GM18498 (cell line): ENCODE results near the gene RAB10.
"Not testable (repeated sequence)": the region's sequence is repeated elsewhere in the genome, so short reads cannot be mapped to it uniquely, and the experiment has no call there.

Experiments used
- ATAC-seq: cut with Tn5 transposase; IDR thresholded peaks from one replicate; pipeline ENCODE4 v1.9.1; 2021; ENCODE audit warnings: mild to moderate bottlenecking, moderate library complexity; ENCODE audit not compliant: unreplicated experiment

The RAB10 gene

DNA sequence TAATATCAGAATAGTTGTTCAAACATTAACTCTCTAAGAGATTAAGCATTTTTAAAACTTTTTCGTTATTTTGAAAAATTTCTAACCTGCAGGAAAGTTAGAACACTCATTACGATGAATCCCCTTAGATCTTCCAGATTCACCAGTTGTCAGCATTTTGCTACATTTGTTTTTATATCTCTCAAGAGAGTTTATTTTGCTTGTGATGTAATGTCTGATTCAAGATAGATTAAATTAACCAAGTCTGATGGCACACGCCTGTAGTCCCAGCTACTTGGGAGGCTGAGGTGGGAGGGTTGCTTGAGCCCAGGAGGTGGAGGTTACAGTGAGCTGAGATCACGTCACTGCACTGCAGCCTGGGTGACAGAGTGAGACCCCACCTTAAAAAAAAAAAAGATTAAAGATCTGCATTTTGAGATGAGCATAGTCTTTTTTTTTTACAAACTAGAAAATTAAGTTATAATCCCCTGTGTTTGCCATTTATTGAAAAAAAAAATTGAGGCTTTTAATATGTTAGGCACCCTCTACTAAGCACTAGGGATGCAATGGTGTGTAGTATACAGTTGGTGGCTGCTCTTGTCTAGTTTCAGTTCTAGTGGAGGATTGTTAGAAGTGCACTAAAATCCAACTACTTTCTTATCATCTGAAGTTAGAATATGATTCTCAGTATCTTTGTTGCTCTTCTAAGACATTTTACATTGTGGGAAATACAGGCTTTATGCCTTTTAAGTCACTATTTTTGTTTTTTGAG is 20.9 kb downstream of the RAB10 start:
- ATAC-seq = no peak

- ATAC-seq = no peak
These were observed 24.5 kb downstream of the RAB10 start for GRCh38 chr2:26058390-26058789.

DNA sequence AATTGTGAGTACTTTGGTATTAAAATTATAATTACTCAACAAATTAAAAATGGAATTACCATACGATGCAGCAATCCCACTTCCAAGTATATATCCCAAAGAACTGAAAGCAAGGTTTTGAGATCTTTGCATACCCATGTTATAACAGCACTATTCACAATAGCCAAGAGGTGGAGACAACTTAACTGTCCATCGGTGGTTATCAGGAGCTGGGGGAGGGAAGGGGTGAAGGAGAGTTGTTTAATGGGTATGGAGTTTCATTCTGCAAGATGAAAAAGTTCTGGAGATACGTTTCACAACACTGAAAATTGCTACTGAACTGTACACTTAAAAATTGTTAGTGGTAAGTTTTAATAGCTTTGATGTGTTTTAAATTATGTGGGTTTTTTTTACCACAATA is 25.7 kb downstream of the RAB10 start:
- no peak for ATAC-seq

DNA sequence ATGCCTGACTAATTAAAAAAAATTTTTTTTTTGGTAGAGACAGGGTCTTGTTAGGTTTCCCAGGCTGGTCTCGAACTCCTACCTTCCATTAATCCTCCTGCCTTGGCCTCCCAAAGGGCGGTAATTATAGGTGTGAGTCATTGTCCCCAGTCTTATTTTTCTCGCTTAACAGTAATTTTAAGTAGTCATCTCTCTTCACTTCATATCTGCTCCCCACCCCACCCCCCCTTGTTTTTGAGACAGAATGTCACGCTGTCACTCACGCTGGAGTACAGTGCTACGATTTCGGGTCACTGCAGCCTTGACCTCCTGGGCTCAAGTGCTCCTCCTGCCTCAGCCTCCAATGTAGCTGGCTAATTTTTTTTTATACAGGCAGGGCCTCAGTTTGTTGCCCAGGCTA is 27.7 kb downstream of the RAB10 start:
- ATAC-seq = no peak

DNA sequence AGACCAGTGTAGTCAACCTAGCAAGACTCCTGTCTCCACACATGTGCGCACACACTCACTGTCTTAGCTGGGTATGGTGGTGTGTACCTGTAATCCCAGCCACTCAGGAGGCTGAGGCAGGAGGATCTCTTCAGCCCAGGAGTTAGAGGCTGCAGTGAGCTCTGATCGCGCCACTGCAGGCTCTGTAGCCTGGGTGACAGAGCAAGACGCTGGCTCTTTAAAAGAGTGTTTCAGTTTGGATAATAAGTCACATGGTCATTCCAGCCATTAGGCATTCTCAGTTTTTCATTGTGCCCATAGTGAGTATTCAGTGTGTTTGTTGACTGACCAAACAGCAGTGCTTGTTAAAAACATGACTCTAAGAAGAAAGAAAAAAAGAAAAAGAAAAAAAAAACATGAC is 31.0 kb downstream of the RAB10 start:
- no peak for ATAC-seq

GRCh38 chr2:26067186-26067974 is 33.5 kb downstream of the RAB10 start:
- no peak for ATAC-seq

DNA sequence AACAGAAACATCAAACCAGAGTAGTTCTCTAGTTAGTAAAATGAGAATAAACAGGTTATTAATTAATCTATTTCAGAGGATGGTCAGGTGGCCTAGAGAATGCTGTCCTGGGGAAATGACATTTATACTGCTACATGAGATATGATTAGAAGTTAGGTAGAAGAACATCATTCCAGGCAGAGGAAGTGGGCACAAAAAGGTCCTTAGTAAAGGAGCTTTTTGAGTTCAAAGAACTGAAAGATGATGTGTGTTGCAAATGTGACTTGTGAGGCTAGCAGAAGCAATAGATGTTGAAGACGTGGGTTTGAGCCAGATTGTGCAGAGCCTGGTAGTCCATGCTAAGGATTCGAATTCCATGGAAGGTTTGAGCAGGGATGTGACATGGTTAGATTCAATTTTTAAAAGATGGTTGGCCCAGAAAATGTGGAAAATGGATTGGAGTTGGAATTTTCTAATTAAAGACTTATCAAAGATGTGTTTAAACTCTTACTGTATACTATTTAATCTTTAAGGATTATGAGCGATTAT is 34.2 kb downstream of the RAB10 start:
- no peak for ATAC-seq

GRCh38 chr2:26068602-26069298 is 34.9 kb downstream of the RAB10 start:
- ATAC-seq = peak; percentile 88

DNA sequence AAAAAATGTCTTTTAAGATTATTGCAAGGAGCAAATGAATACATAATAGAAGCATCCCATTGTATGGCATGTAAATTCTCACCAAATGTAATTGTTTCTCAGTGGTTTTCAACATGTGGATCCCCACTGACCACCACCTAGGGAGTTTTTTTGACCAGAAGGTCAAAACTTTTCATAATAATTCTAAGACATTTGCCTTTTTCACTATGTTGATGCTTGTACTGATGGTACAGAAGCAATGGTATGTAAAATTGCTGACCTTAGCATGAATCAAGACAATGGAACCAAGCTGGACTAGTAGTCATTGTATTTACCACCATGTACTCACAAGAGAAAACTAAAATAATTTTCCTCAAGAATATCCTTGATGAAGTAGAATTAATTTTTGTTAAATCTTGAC is 36.8 kb downstream of the RAB10 start:
- ATAC-seq = no peak

- no peak for ATAC-seq
These were observed 39.3 kb downstream of the RAB10 start for GRCh38 chr2:26072925-26073768.

DNA sequence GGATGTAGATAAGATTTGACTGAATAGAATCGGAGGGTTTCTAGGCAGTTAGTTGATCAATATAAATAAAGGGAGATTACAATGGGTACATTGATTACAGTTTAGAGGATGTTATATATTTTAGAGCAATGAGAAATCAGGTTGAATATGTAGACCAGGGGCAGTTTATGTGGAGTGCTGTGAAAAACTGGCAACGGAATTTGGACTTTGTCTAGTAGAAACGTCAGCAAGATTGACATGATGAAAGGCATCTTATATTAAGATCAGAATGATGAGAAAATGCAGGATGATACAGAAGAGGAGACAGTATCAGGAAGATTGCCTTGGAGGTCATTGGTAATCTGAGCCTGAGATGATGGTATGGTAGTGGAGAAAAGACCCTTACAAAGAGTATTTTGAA is 39.9 kb downstream of the RAB10 start:
- ATAC-seq = no peak

GRCh38 chr2:26074676-26075075 is 40.8 kb downstream of the RAB10 start:
- no peak for ATAC-seq

DNA sequence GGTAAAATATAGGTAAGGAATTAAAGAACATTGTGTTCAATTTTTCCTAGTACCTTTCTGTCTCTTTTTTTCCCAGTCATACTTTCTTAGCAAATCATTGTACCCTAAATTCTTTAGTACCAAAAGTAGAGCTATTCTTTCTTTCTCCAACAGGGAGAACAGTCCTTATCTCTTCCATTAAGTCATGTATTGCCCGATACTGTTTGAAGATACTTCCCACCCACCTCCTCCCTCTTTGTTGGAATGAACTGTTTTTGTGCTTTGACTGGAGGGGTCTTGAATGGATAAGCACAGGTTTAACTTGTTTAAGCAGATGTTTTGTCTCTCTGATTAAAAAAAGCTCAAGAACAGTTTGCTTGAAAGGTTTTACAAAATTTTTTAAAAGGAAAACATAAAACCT is 41.3 kb downstream of the RAB10 start:
- no peak for ATAC-seq

- no peak for ATAC-seq
These were observed 42.2 kb downstream of the RAB10 start for GRCh38 chr2:26076001-26076587.

DNA sequence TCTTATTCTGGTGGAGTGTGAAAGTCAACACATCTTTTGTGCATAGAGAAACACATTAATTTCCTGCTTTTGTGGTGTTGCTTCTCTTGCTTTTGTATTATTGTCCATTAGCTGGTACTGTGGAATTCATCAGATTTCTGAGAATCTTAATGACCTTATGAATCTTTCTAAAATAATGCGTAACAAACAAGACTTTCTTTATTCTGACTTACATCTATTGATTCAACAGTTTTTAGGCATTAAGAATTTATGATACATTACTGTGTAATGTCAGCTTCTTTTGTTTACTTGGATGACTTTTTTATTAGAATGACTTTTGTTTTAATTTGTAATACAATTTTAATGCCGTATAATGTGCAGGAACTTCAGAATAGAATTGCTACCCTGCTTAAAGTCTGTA is 43.4 kb downstream of the RAB10 start:
- no peak for ATAC-seq

GRCh38 chr2:26078939-26079338 is 45.1 kb downstream of the RAB10 start:
- ATAC-seq = no peak

DNA sequence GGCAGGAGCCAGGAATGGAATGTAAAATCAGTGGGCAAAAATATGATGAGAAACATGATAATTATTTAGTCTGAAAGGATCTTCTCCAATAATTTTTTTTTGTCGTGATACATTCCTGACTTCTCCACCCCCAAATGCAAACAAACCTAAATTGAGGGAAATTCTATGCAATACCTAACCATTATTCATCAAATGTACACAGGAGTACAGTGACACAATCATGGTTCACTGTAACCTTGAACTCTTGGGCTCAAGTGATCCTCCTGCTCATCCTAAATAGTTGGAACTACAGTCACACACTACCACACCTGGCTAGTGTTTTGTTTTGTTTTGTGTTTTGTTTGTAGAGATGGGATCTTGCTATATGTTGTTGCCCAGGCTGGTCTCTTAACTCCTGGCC is 46.5 kb downstream of the RAB10 start:
- ATAC-seq = no peak

GRCh38 chr2:26080925-26081324 is 47.0 kb downstream of the RAB10 start:
- not testable (repeated sequence) for ATAC-seq

DNA sequence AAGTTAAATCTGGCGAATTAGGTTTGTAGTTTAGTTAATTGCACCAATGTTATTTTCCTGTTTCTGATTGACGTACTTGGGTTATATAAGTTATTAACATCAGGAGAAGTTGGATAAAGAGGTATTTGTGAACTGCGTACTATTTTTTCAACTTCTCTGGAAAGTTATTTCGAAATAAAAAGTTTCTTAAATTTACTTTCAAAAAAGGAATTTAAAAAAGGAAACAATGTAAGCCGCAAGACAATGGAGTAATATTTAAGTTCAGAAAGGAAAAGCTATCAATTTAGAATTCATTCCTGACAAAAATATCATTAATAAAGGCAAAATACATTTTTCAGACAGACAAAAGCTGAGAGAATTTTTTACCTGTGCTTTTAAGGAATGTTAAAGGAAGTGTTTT is 47.7 kb downstream of the RAB10 start:
- ATAC-seq = no peak

DNA sequence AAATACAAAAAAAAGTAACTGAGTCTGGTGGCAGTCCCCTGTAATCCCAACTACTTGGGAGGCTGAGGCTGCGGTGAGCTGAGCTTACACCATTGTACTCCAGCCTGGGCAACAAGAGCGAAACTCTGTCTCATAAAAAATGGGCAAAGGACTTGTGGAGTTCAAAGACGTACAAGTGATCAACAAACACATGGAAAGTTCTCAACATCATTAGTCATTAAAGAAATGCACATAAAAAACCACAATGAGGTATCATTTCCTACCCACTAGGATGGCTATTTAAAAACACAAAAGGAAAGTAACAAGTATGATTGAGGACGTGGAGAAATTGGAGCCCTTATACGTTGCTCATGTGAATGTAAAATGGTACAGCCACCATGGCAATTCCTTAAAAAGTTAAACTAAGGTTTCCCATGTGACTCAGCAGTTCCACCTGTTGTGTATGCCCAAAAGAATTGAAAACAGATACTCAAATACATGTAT is 52.3 kb downstream of the RAB10 start:
- ATAC-seq = no peak
